ENCODE data around the gene OSBPL3. TPM values are rescaled to one million over a fixed set of nuclear protein-coding genes. Genes with fewer than 3 reads are reported as not detected.
A peak's percentile ranks its signal among the peaks of the same experiment; 100 is the strongest.

OSBPL3 gene
- total and polyA plus RNA-seq, 4 donors = 4.7 to 13.7 (median 5.7) TPM

- Histone ChIP-seq H3K9me3 (ENCODE audit: control insufficient read depth, insufficient read depth, low read length) (no peaks in the 10 kb centered on the region), H3K4me3 (ENCODE audit: low read depth, low read length) (no peak overlapping the region), H3K27me3 (ENCODE audit: control insufficient read depth, insufficient read depth, low read length) (no peaks in the 10 kb centered on the region), H3K27ac (ENCODE audit: low read depth, low read length) (no peak overlapping the region), H3K36me3 (ENCODE audit: control insufficient read depth, insufficient read depth, low read length) (no peaks in the 10 kb centered on the region), H3K4me1 (ENCODE audit: control insufficient read depth, insufficient read depth, low read length) (no peaks in the 10 kb centered on the region)
- DNase-seq (ENCODE audit: low read depth in 4 of 6, low spot score in 6 of 6) = no peak
Observed at GRCh38 chr7:24880886-24881285, 99.1 kb downstream of the OSBPL3 start.

- WGBS (ENCODE audit: insufficient coverage) = 94% methylated on average over 2 of the region's 2 CpGs
Observed at GRCh38 chr7:24879291-24879690, 100.7 kb downstream of the OSBPL3 start.

GRCh38 chr7:24877790-24878311, 102.1 kb downstream of the OSBPL3 start:
- no peaks in the 10 kb centered on the region for H3K36me3 ChIP-seq (ENCODE audit: control insufficient read depth, insufficient read depth, low read length)
- no peak overlapping the region for H3K4me3 ChIP-seq (ENCODE audit: low read depth, low read length)
- H3K27ac ChIP-seq (ENCODE audit: low read depth, low read length) = no peak overlapping the region
- H3K9me3 ChIP-seq (ENCODE audit: control insufficient read depth, insufficient read depth, low read length) = no peaks in the 10 kb centered on the region
- no peaks in the 10 kb centered on the region for H3K27me3 ChIP-seq (ENCODE audit: control insufficient read depth, insufficient read depth, low read length)
- DNase-seq (ENCODE audit: low read depth in 4 of 6, low spot score in 6 of 6) = peak in 4 of 6 donors; percentile 15 to 93 (median 62)
- no peaks in the 10 kb centered on the region for H3K4me1 ChIP-seq (ENCODE audit: control insufficient read depth, insufficient read depth, low read length)
- 26% methylated on average over 2 of the region's 4 CpGs for WGBS (ENCODE audit: insufficient coverage)

More at GRCh38 chr7:24879291-24879690, 100.7 kb downstream of the OSBPL3 start:
- no peak overlapping the region for H3K4me3 ChIP-seq (ENCODE audit: low read depth, low read length)
- no peaks in the 10 kb centered on the region for H3K27me3 ChIP-seq (ENCODE audit: control insufficient read depth, insufficient read depth, low read length)
- no peaks in the 10 kb centered on the region for H3K9me3 ChIP-seq (ENCODE audit: control insufficient read depth, insufficient read depth, low read length)
- H3K27ac ChIP-seq (ENCODE audit: low read depth, low read length) = no peak overlapping the region
- H3K4me1 ChIP-seq (ENCODE audit: control insufficient read depth, insufficient read depth, low read length) = no peaks in the 10 kb centered on the region
- H3K36me3 ChIP-seq (ENCODE audit: control insufficient read depth, insufficient read depth, low read length) = no peaks in the 10 kb centered on the region
- DNase-seq (ENCODE audit: low read depth in 4 of 6, low spot score in 6 of 6) = no peak

GRCh38 chr7:24874791-24875190, 105.2 kb downstream of the OSBPL3 start:
- Histone ChIP-seq H3K9me3 (ENCODE audit: control insufficient read depth, insufficient read depth, low read length) (no peaks in the 10 kb centered on the region), H3K36me3 (ENCODE audit: control insufficient read depth, insufficient read depth, low read length) (no peaks in the 10 kb centered on the region), H3K27me3 (ENCODE audit: control insufficient read depth, insufficient read depth, low read length) (no peaks in the 10 kb centered on the region), H3K27ac (ENCODE audit: low read depth, low read length) (no peak overlapping the region), H3K4me3 (ENCODE audit: low read depth, low read length) (no peak overlapping the region), H3K4me1 (ENCODE audit: control insufficient read depth, insufficient read depth, low read length) (no peaks in the 10 kb centered on the region)
- WGBS (ENCODE audit: insufficient coverage) = 90% methylated on average over 3 of the region's 6 CpGs
- DNase-seq (ENCODE audit: low read depth in 4 of 6, low spot score in 6 of 6) = no peak

GRCh38 chr7:24873944-24874343, 106.0 kb downstream of the OSBPL3 start:
- DNase-seq (ENCODE audit: low read depth in 4 of 6, low spot score in 6 of 6) = peak in 1 of 6 donors; percentile 51

GRCh38 chr7:24871770-24872169, 108.2 kb downstream of the OSBPL3 start:
- Histone ChIP-seq H3K9me3 (ENCODE audit: control insufficient read depth, insufficient read depth, low read length) (no peaks in the 10 kb centered on the region), H3K27me3 (ENCODE audit: control insufficient read depth, insufficient read depth, low read length) (no peaks in the 10 kb centered on the region), H3K36me3 (ENCODE audit: control insufficient read depth, insufficient read depth, low read length) (no peaks in the 10 kb centered on the region), H3K4me1 (ENCODE audit: control insufficient read depth, insufficient read depth, low read length) (no peaks in the 10 kb centered on the region), H3K27ac (ENCODE audit: low read depth, low read length) (no peak overlapping the region), H3K4me3 (ENCODE audit: low read depth, low read length) (no peak overlapping the region)
- DNase-seq (ENCODE audit: low read depth in 4 of 6, low spot score in 6 of 6) = no peak

More at GRCh38 chr7:24873944-24874343, 106.0 kb downstream of the OSBPL3 start:
- H3K27ac ChIP-seq (ENCODE audit: low read depth, low read length) = no peak overlapping the region
- no peaks in the 10 kb centered on the region for H3K9me3 ChIP-seq (ENCODE audit: control insufficient read depth, insufficient read depth, low read length)
- no CpG with 5 or more reads among the region's 4 CpGs for WGBS (ENCODE audit: insufficient coverage)
- H3K27me3 ChIP-seq (ENCODE audit: control insufficient read depth, insufficient read depth, low read length) = no peaks in the 10 kb centered on the region
- H3K36me3 ChIP-seq (ENCODE audit: control insufficient read depth, insufficient read depth, low read length) = no peaks in the 10 kb centered on the region
- no peaks in the 10 kb centered on the region for H3K4me1 ChIP-seq (ENCODE audit: control insufficient read depth, insufficient read depth, low read length)
- H3K4me3 ChIP-seq (ENCODE audit: low read depth, low read length) = no peak overlapping the region

GRCh38 chr7:24870766-24871165, 109.2 kb downstream of the OSBPL3 start:
- WGBS (ENCODE audit: insufficient coverage) = 100% methylated on average over 1 of the region's 6 CpGs
- DNase-seq (ENCODE audit: low read depth in 4 of 6, low spot score in 6 of 6) = no peak
- no peaks in the 10 kb centered on the region for H3K27me3 ChIP-seq (ENCODE audit: control insufficient read depth, insufficient read depth, low read length)
- no peaks in the 10 kb centered on the region for H3K4me1 ChIP-seq (ENCODE audit: control insufficient read depth, insufficient read depth, low read length)
- H3K9me3 ChIP-seq (ENCODE audit: control insufficient read depth, insufficient read depth, low read length) = no peaks in the 10 kb centered on the region
- H3K27ac ChIP-seq (ENCODE audit: low read depth, low read length) = no peak overlapping the region
- H3K4me3 ChIP-seq (ENCODE audit: low read depth, low read length) = no peak overlapping the region
- no peaks in the 10 kb centered on the region for H3K36me3 ChIP-seq (ENCODE audit: control insufficient read depth, insufficient read depth, low read length)

GRCh38 chr7:24869572-24869971, 110.4 kb downstream of the OSBPL3 start:
- Histone ChIP-seq H3K36me3 (ENCODE audit: control insufficient read depth, insufficient read depth, low read length) (no peaks in the 10 kb centered on the region), H3K9me3 (ENCODE audit: control insufficient read depth, insufficient read depth, low read length) (no peaks in the 10 kb centered on the region), H3K4me3 (ENCODE audit: low read depth, low read length) (no peak overlapping the region), H3K27ac (ENCODE audit: low read depth, low read length) (no peak overlapping the region), H3K4me1 (ENCODE audit: control insufficient read depth, insufficient read depth, low read length) (no peaks in the 10 kb centered on the region), H3K27me3 (ENCODE audit: control insufficient read depth, insufficient read depth, low read length) (no peaks in the 10 kb centered on the region)
- WGBS (ENCODE audit: insufficient coverage) = 82% methylated on average over 1 of the region's 2 CpGs
- DNase-seq (ENCODE audit: low read depth in 4 of 6, low spot score in 6 of 6) = no peak

GRCh38 chr7:24868741-24869140, 111.2 kb downstream of the OSBPL3 start:
- Histone ChIP-seq H3K4me1 (ENCODE audit: control insufficient read depth, insufficient read depth, low read length) (no peaks in the 10 kb centered on the region), H3K36me3 (ENCODE audit: control insufficient read depth, insufficient read depth, low read length) (no peaks in the 10 kb centered on the region), H3K4me3 (ENCODE audit: low read depth, low read length) (no peak overlapping the region), H3K27ac (ENCODE audit: low read depth, low read length) (no peak overlapping the region), H3K9me3 (ENCODE audit: control insufficient read depth, insufficient read depth, low read length) (no peaks in the 10 kb centered on the region), H3K27me3 (ENCODE audit: control insufficient read depth, insufficient read depth, low read length) (no peaks in the 10 kb centered on the region)
- peak in 1 of 6 donors; percentile 35 for DNase-seq (ENCODE audit: low read depth in 4 of 6, low spot score in 6 of 6)
- WGBS (ENCODE audit: insufficient coverage) = 67% methylated on average over 1 of the region's 4 CpGs

- H3K36me3 ChIP-seq (ENCODE audit: control insufficient read depth, insufficient read depth, low read length) = no peaks in the 10 kb centered on the region
- H3K4me3 ChIP-seq (ENCODE audit: low read depth, low read length) = no peak overlapping the region
- WGBS (ENCODE audit: insufficient coverage) = 81% methylated on average over 9 of the region's 12 CpGs
- DNase-seq (ENCODE audit: low read depth in 4 of 6, low spot score in 6 of 6) = no peak
- no peaks in the 10 kb centered on the region for H3K9me3 ChIP-seq (ENCODE audit: control insufficient read depth, insufficient read depth, low read length)
- H3K27me3 ChIP-seq (ENCODE audit: control insufficient read depth, insufficient read depth, low read length) = no peaks in the 10 kb centered on the region
- H3K4me1 ChIP-seq (ENCODE audit: control insufficient read depth, insufficient read depth, low read length) = no peaks in the 10 kb centered on the region
- H3K27ac ChIP-seq (ENCODE audit: low read depth, low read length) = no peak overlapping the region
Observed at GRCh38 chr7:24866004-24866615, 113.9 kb downstream of the OSBPL3 start.
